Activated CD4-positive, alpha-beta T cell treated with anti-CD3 and anti-CD28 coated beads, Interleukin-2, amount 10 ng/mL, durations not matched to agents 7 days and 5 days (primary cell): ENCODE results near the gene FYN. TPM values are rescaled to one million over a fixed set of nuclear protein-coding genes. Genes with fewer than 3 reads are reported as not detected.
"Not testable (repeated sequence)": the region's sequence is repeated elsewhere in the genome, so short reads cannot be mapped to it uniquely, and the experiment has no call there.

Experiments
- CTCF ChIA-PET: fragments of 350-600 bp; sonication (Branson Sonifier 250); formaldehyde crosslinking; loops from one replicate; lab custom pipeline; 2021; ENCODE audit warnings: antibody characterized with exemption; lab: Charles Lee
- POLR2A ChIA-PET: fragments of 350-600 bp; sonication (Branson Sonifier 250); formaldehyde crosslinking; loops from one replicate; lab custom pipeline; 2021; ENCODE audit warnings: antibody characterized with exemption; lab: Charles Lee
- DNase-seq: peaks from one replicate; pipeline ENCODE4 v3.0.0-alpha.2; 2020
- H3K27ac Mint-ChIP-seq: one replicate; pipeline ENCODE4 v1.8.0; 2021; ENCODE audit warnings: mild to moderate bottlenecking, moderate library complexity, mixed read lengths
- H3K27me3 Mint-ChIP-seq: one replicate; pipeline ENCODE4 v1.8.0; 2021; ENCODE audit warnings: mixed read lengths
- H3K36me3 Mint-ChIP-seq: one replicate; pipeline ENCODE4 v1.8.0; 2021; ENCODE audit warnings: low read depth, mixed read lengths
- H3K4me1 Mint-ChIP-seq: one replicate; pipeline ENCODE4 v1.8.0; 2021; ENCODE audit warnings: mixed read lengths
- H3K4me3 Mint-ChIP-seq: one replicate; pipeline ENCODE4 v1.8.0; 2021; ENCODE audit warnings: mild to moderate bottlenecking, moderate library complexity, mixed read lengths
- H3K9me3 Mint-ChIP-seq: one replicate; pipeline ENCODE4 v1.8.0; 2021; ENCODE audit warnings: mixed read lengths
- total RNA-seq, 2 experiments: library from RNA; stranded (reverse); gene quantifications; one replicate each; pipeline ENCODE4 v1.2.3, GENCODE V29; 2021

FYN gene
- total RNA-seq, 2 experiments from 2014 or later: 179 to 225 TPM

DNA sequence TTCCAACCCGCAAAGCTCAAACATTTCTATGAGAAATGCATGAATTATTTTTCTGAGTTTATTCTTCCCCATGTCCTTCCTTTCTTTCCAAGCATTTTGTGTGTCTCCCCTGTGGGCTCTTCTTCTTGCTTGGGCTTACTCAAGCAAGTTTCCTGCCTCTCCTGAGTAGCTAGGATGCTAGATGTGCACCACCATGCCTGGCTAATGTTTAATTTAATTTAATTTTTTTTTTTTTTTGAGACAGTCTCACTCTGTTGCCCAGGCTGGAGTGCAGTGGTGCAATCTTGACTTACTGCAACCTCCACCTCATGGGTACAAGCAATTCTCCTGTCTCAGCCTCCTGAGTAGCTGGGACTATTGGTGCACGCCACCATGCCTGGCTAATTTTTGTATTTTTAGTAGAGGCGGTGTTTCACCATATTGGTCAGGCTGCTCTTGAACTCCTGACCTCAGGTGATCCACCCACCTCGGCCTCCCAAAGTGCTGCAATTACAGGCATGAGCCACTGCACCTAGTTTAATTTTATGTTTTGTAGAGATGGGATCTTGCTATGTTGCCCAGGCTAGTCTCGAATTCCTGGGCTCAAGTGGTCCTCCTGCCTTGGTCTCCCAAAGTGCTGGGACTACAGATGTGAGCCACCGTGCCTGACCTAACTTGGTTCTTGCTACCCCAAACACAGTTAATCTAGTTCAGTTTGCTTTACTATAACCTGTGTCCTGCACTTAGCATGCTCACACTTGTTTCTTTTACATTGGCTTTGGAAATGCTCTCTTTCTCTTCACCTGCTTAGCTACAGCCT, 192.2 kb downstream of the FYN start:
- CTCF ChIA-PET: interaction anchor here (0.9 kb wide), 2 partner anchors 9 to 10 kb away, joined by 3 read pairs; no protein-coding TSS in a partner anchor
- H3K36me3 Mint-ChIP-seq: peaks cover 54% of the 10 kb centered on the region
- H3K27ac Mint-ChIP-seq, H3K9me3 Mint-ChIP-seq, H3K4me3 Mint-ChIP-seq, POLR2A ChIA-PET, H3K27me3 Mint-ChIP-seq, DNase-seq: not testable (repeated sequence)
- peaks cover 42% of the 10 kb centered on the region for H3K4me1 Mint-ChIP-seq

DNA sequence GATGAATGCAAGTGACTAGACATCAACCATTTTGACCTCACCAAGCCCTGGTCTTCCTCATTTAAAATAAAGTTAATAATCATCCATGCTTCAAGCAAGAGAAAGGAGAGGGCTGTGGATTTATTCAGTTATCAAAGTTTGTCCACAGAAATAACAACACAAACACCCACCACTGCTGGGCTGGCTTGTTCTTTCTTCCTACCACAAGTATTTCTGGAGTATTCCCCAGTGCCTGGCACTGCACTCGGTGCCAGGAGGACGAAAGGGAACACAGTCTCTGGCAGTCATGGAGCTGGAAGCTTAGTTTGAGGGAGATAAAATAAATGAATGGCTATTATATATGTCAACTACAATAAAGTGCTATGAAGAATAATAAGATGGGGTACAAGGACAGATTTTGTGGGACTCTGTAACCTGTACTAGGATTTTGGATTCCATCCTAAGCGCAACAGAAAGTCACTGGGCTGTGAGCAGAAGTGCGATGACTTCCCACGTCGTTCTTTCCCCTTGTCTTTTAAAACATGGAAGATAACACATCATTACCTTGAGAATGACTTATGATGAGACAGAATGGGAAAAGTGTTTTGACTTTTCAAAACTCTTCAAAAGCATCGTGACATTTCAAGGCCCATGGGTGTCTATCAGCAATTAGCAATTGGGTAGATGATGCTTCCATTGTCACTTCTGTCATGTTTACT, 193.1 kb downstream of the FYN start:
- H3K27me3 Mint-ChIP-seq: no peaks in the 10 kb centered on the region
- no peak overlapping the region for H3K27ac Mint-ChIP-seq
- DNase-seq: no peak
- ChIA-PET POLR2A (no interaction called here), CTCF (interaction anchor here (0.9 kb wide), 2 partner anchors 8 to 24 kb away, joined by 3 read pairs; no protein-coding TSS in a partner anchor)
- no peaks in the 10 kb centered on the region for H3K9me3 Mint-ChIP-seq
- H3K4me1 Mint-ChIP-seq: peaks cover 43% of the 10 kb centered on the region
- no peak overlapping the region for H3K4me3 Mint-ChIP-seq
- peaks cover 49% of the 10 kb centered on the region for H3K36me3 Mint-ChIP-seq

DNA sequence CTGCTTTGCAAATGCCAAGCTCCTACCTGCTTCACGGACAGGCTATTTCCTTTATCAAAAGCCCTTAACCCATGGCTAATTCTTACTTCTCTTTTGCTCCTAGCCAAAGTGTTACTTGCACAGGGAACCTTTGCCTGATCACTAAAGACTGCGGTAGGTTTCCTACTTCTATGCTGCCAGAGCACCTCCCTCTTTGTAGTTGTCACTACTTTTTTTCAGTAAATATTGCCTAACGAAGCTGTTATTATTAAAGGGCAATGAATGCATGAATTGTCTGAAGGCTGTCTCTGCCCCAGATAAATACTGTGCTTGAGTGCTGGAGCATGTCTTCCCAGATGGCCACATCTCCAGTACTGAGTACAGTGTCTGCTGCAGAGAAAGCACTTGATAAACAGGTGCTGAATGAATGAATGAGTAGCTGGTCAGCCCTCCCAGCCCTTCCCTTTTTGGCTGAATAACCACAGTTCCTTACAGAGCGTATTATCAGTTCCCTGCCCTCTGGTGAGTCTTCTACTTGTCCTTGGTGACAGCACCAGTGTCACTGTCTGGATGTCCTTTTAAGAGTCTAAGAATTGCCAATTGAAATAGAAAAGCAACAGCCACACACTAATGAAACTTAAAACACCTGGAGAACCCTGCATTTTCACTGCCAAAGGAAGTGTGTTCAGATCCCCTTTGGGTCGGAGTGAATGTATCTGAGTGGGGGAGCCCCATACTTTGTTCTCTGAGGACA, 194.0 kb downstream of the FYN start:
- Mint-ChIP-seq H3K4me3 (no peak overlapping the region), H3K4me1 (peaks cover 38% of the 10 kb centered on the region), H3K36me3 (peaks cover 47% of the 10 kb centered on the region), H3K27ac (no peak overlapping the region), H3K9me3 (no peaks in the 10 kb centered on the region), H3K27me3 (no peaks in the 10 kb centered on the region)
- ChIA-PET POLR2A (no interaction called here), CTCF (interaction anchor here (0.9 kb wide), 1 partner anchor 23 kb away, joined by 3 read pairs; no protein-coding TSS in a partner anchor)
- DNase-seq: no peak

DNA sequence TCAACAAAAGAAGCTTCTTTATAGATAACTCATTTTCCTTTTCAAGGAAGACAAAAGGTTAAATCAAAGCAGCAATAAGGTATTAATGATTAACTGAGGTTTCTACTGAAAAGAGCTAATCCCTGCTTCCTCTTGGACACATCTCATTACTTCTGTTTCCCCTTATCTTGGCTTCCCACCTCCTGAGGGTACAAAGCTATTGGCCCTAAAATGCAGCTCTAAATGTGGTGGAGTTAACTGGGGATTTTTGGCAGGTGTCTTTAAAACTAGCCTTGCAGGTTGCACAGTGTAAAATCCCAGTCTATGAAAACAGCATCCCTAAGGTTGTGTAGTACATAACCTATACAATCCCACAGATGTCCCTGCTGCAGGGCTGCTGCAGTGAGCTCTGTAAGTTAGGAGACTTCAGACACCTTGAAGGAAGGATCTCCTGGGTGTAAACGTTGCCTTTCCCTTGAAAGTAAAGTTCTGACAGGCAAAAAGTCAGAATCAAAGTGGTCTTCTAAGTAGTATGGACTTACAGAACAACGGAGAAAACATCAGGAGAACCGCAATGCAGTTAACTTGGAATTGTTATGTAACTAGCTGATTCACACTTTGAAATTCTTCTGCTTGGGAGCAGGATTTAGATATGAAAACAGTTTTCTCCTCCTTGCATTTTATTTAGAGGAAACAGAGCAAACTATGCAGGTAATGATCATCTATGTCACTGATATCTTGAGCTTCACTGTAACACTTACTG, 195.8 kb downstream of the FYN start:
- no peak overlapping the region for H3K27ac Mint-ChIP-seq
- ChIA-PET CTCF (interaction anchor here (1.1 to 1.6 kb wide), 2 partner anchors 9 to 367 kb away, joined by 3 read pairs; no protein-coding TSS in a partner anchor), POLR2A (no interaction called here)
- no peaks in the 10 kb centered on the region for H3K27me3 Mint-ChIP-seq
- H3K9me3 Mint-ChIP-seq: no peaks in the 10 kb centered on the region
- H3K4me1 Mint-ChIP-seq: peaks cover 19% of the 10 kb centered on the region
- H3K36me3 Mint-ChIP-seq: peaks cover 52% of the 10 kb centered on the region
- H3K4me3 Mint-ChIP-seq: no peak overlapping the region
- DNase-seq: no peak

DNA sequence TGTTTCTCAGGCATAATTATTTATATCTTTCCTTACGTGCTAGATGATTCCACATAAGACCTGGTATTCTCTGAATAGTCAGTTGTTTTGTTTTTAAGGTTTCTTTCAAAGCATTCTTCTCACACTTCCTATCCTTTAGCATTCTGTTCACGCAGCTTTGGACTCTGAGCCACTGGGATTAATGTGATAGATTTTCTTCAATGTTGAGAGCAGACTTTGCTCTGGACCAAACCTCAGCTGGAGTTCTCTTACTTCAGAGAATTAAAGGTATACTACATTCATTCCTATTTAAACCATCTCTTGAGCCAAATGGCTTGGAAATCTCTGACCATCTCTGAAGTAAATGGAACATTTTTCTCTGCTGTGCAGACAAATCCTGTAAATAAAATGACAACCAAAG, 196.9 kb downstream of the FYN start:
- Mint-ChIP-seq H3K9me3 (no peaks in the 10 kb centered on the region), H3K4me3 (no peak overlapping the region), H3K27ac (no peak overlapping the region), H3K36me3 (peaks cover 50% of the 10 kb centered on the region), H3K4me1 (peaks cover 16% of the 10 kb centered on the region), H3K27me3 (no peaks in the 10 kb centered on the region)
- DNase-seq: no peak
- ChIA-PET CTCF (interaction anchor here (1.6 kb wide), 1 partner anchor 10 kb away, joined by 3 read pairs; no protein-coding TSS in a partner anchor), POLR2A (no interaction called here)

DNA sequence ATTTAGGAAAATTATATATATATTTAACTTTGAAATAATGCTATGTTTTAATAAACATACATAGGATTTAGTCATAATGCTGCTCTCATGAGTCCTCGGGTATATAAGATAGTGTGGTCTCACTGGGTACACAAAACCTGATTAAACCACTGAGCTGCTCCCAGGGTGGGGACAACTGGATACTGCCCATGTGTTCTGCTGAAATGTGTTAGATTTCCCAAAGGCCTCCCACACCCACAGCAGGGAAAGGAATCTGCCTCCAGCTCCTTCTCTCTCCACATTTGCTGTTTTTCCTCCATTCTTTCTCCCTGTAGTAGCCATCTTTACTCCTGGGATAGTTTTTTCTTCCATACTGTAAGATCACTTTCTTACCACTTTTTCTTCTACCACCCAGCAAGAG, 198.4 kb downstream of the FYN start:
- peak overlapping the region; percentile 73 for H3K27ac Mint-ChIP-seq
- no peak overlapping the region for H3K4me3 Mint-ChIP-seq
- H3K4me1 Mint-ChIP-seq: peaks cover 18% of the 10 kb centered on the region

DNA sequence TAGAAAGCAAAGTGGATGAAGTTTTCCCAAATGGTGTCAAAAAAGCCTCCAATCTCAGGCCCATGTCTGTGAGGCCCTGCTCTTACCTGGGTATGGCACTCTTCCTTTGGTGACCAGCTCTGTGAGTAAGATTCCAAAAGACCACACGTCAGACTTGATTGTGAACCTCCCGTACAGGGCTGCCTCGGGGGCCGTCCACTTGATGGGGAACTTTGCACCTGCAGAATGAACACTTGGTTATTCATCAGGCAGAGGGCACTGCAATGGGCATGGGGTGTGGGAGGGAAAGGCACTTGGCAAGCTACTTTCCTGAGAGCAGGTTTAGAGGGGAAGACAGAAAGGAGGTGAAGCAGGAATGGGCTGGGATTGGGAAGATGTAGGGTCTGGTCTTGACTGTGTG, 198.8 kb downstream of the FYN start:
- no peaks in the 10 kb centered on the region for H3K9me3 Mint-ChIP-seq
- H3K27me3 Mint-ChIP-seq: no peaks in the 10 kb centered on the region
- peaks cover 18% of the 10 kb centered on the region for H3K4me1 Mint-ChIP-seq
- DNase-seq: no peak
- ChIA-PET POLR2A (no interaction called here), CTCF (interaction anchor here (1.5 to 1.7 kb wide), 4 partner anchors 16 to 28 kb away, joined by 4 read pairs; no protein-coding TSS in a partner anchor)
- H3K4me3 Mint-ChIP-seq: no peak overlapping the region
- H3K27ac Mint-ChIP-seq: peak overlapping the region; percentile 51
- peaks cover 53% of the 10 kb centered on the region for H3K36me3 Mint-ChIP-seq

More for the DNA sequence above, 198.4 kb downstream of the FYN start:
- H3K9me3 Mint-ChIP-seq: no peaks in the 10 kb centered on the region
- no peaks in the 10 kb centered on the region for H3K27me3 Mint-ChIP-seq
- H3K36me3 Mint-ChIP-seq: peaks cover 50% of the 10 kb centered on the region
- no peak for DNase-seq
- ChIA-PET CTCF (interaction anchor here (1.5 to 1.7 kb wide), 4 partner anchors 16 to 28 kb away, joined by 4 read pairs; no protein-coding TSS in a partner anchor), POLR2A (no interaction called here)

DNA sequence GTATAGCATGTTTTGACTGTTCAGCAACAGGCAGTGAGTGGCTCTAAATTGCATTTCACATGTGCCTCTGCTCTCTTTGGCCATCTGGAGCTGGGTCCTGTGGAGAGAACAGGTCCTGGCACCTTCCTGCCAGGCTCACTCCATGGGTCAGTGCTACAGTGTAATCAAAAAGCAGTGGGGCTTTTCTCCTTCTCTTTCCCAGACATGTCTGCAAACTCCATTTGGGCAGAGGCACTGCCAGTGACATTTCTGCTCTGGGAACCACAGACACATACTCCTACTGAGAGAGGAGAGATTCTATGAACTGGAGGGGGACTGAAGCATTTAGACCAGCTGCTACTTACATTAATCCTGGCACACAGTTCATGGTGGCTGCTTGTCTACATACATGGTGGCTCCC, 199.3 kb downstream of the FYN start:
- Mint-ChIP-seq H3K27me3 (no peaks in the 10 kb centered on the region), H3K4me1 (peaks cover 18% of the 10 kb centered on the region), H3K4me3 (no peak overlapping the region), H3K9me3 (no peaks in the 10 kb centered on the region), H3K27ac (peak overlapping the region; percentile 51), H3K36me3 (peaks cover 54% of the 10 kb centered on the region)
- ChIA-PET CTCF (interaction anchor here (1.5 to 1.7 kb wide), 4 partner anchors 17 to 27 kb away, joined by 4 read pairs; no protein-coding TSS in a partner anchor), POLR2A (no interaction called here)
- no peak for DNase-seq

DNA sequence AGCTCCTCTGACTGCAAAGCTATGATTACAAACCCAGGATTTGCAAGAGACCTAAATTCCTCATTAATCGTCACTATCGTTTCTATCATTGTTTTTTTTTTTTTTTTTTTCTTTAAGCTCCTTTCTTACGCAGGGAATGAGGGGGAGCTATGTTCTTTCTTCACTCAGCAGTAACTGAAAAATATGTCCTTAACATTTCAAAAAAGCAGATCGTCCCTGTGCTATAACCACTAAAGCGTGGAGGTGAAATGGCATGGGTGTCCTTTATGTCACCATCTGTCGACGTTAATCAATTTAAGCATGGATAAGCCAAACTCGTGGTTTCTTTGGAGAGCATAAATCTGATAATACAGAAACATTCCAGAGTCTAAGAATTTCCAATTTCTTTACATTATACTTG, 199.7 kb downstream of the FYN start:
- no peaks in the 10 kb centered on the region for H3K9me3 Mint-ChIP-seq
- H3K4me3 Mint-ChIP-seq: no peak overlapping the region
- DNase-seq: no peak
- ChIA-PET CTCF (interaction anchor here (0.6 to 1.7 kb wide), 4 partner anchors 17 to 192 kb away, joined by 3 to 4 read pairs (median 4); no protein-coding TSS in a partner anchor), POLR2A (no interaction called here)
- peaks cover 18% of the 10 kb centered on the region for H3K4me1 Mint-ChIP-seq
- H3K27ac Mint-ChIP-seq: no peak overlapping the region
- no peaks in the 10 kb centered on the region for H3K27me3 Mint-ChIP-seq
- peaks cover 55% of the 10 kb centered on the region for H3K36me3 Mint-ChIP-seq

DNA sequence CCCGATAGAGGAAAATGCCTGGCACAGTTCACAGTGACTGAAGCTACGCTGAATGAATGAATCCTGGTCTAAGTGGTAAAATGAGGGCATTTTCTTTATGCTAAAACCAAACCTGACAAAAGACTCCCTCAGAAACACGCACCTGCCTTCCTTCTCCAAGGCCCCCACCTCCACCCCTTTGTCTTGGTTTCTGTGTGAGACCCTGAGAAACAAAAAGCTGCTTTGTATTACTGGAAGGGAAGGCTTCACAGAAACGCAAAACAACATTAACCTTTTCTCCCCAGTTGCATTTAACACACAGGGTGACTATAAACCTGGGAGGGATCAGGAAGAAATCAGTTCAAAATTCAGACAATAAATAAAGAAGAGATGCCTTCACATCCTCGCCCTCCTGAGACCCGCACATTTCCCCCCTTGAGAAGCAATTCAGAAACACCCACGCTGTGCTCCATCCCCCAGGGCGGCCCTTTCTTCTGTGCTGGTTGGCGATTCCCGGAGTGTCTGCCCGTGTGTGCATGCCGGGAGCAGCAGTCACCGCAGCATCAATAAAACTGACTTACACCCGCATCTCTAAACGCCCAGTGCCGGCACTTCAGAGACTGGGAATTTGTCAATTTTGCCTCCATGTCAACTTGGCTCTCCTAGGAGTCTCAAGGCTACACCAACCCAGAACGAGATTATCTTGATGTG, 200.3 kb downstream of the FYN start:
- DNase-seq: no peak
- ChIA-PET POLR2A (no interaction called here), CTCF (interaction anchor here (0.6 to 1.7 kb wide), 4 partner anchors 8 to 192 kb away, joined by 3 to 4 read pairs (median 4); no protein-coding TSS in a partner anchor)
- H3K9me3 Mint-ChIP-seq: no peaks in the 10 kb centered on the region
- peaks cover 18% of the 10 kb centered on the region for H3K4me1 Mint-ChIP-seq
- peaks cover 60% of the 10 kb centered on the region for H3K36me3 Mint-ChIP-seq
- peak overlapping the region; percentile 48 for H3K27ac Mint-ChIP-seq
- H3K4me3 Mint-ChIP-seq: no peak overlapping the region
- no peaks in the 10 kb centered on the region for H3K27me3 Mint-ChIP-seq

DNA sequence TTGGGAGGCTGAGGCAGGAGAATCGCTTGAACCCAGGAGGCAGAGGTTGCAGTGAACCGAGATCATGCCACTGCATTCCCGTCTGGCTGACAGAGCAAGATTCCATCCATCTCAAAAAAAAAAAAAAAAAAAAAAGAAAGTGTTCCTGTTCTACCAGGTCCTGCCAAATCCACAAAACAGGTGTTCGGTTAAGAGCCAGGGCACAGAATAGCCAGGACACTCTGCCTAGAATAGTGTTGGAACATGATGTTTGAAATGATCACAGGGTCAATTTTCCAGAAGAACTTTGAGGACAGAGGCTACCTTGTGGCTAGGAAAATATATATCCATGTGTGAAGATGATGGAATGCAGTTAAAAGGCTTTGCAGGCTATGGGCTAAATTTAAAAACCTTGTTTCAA, 203.9 kb downstream of the FYN start:
- H3K4me1 Mint-ChIP-seq: peaks cover 4% of the 10 kb centered on the region
- no peak overlapping the region for H3K27ac Mint-ChIP-seq
- ChIA-PET CTCF (interaction anchor here (1.5 kb wide), 1 partner anchor 10 kb away, joined by 4 read pairs; no protein-coding TSS in a partner anchor), POLR2A (no interaction called here)
- H3K4me3 Mint-ChIP-seq: no peak overlapping the region
- H3K9me3 Mint-ChIP-seq: no peaks in the 10 kb centered on the region
- H3K36me3 Mint-ChIP-seq: peaks cover 69% of the 10 kb centered on the region
- no peak for DNase-seq
- no peaks in the 10 kb centered on the region for H3K27me3 Mint-ChIP-seq
